HL-60 (cell line): ENCODE measurements around the gene SFMBT2.
"Not testable (repeated sequence)": the region's sequence is repeated elsewhere in the genome, so short reads cannot be mapped to it uniquely, and the experiment has no call there.

ENCODE experiments used
- DNase-seq, 2 experiments: peaks; one replicate each; pipeline ENCODE4 v3.0.0-alpha.2; 2010 to 2020; ENCODE audit warnings: low read depth in 1 of 2, low spot score in 1 of 2
- H3K27ac ChIP-seq: fragments of 250-450 bp; sonication (Bioruptor Pico); replicated peaks from 2 replicates; pipeline ENCODE4 v1.5.1; 2020; ENCODE audit warnings: mild to moderate bottlenecking, moderate library complexity
- H3K27me3 ChIP-seq: fragments of 250-450 bp; sonication (Bioruptor Pico); 2 replicates; pipeline ENCODE4 v1.5.1; 2021; ENCODE audit warnings: mild to moderate bottlenecking, moderate library complexity; ENCODE audit not compliant: insufficient read depth, poor library complexity, severe bottlenecking
- H3K4me3 ChIP-seq: replicated peaks from 2 replicates; pipeline ENCODE4 v1.5.1; 2011; ENCODE audit warnings: mild to moderate bottlenecking, control low read depth, low read length; ENCODE audit not compliant: insufficient read depth
- CTCF ChIP-seq: IDR thresholded peaks from one replicate; pipeline ENCODE4 v1.5.1; 2011; ENCODE audit warnings: low read length, control low read depth, inconsistent platforms; ENCODE audit not compliant: insufficient read depth
- GABPA ChIP-seq: IDR thresholded peaks from 2 replicates; pipeline ENCODE4 v1.6.1; 2012; ENCODE audit warnings: low read depth
- POLR2AphosphoS5 ChIP-seq: IDR thresholded peaks from 2 replicates; pipeline ENCODE4 v1.6.1; 2012; ENCODE audit warnings: low read depth
- REST ChIP-seq: IDR thresholded peaks from 2 replicates; pipeline ENCODE4 v1.6.1; 2012; ENCODE audit warnings: low read depth; ENCODE audit not compliant: insufficient replicate concordance
- SPI1 ChIP-seq: IDR thresholded peaks from 2 replicates; pipeline ENCODE4 v1.6.1; 2012; ENCODE audit warnings: low read depth, mild to moderate bottlenecking, borderline replicate concordance

The SFMBT2 gene

GRCh38 chr10:7400068-7400715, 10.6 kb downstream of the SFMBT2 start:
- H3K27ac ChIP-seq = no peak overlapping the region
- H3K4me3 ChIP-seq = no peak overlapping the region
- no peaks in the 10 kb centered on the region for H3K27me3 ChIP-seq
- no peak for TF ChIP-seq CTCF
- no peak for TF ChIP-seq SPI1
- TF ChIP-seq GABPA = no peak
- TF ChIP-seq REST = no peak
- TF ChIP-seq POLR2AphosphoS5 = no peak
- no peak for DNase-seq

- Histone ChIP-seq H3K27ac (no peak overlapping the region), H3K27me3 (no peaks in the 10 kb centered on the region), H3K4me3 (no peak overlapping the region)
- no peak for TF ChIP-seq POLR2AphosphoS5
- TF ChIP-seq REST = no peak
- TF ChIP-seq SPI1 = no peak
- no peak for TF ChIP-seq CTCF
- no peak for TF ChIP-seq GABPA
- no peak for DNase-seq
Observed at GRCh38 chr10:7399533-7399932, 11.3 kb downstream of the SFMBT2 start.

- Histone ChIP-seq H3K27ac (no peak overlapping the region), H3K4me3 (no peak overlapping the region), H3K27me3 (no peaks in the 10 kb centered on the region)
- DNase-seq = no peak
- TF ChIP-seq REST (no peak), GABPA (no peak), POLR2AphosphoS5 (no peak), SPI1 (no peak), CTCF (no peak)
Observed at GRCh38 chr10:7397049-7398035, 13.5 kb downstream of the SFMBT2 start.

GRCh38 chr10:7392301-7392700, 18.5 kb downstream of the SFMBT2 start:
- not testable (repeated sequence) for H3K27me3 ChIP-seq, H3K27ac ChIP-seq, DNase-seq, H3K4me3 ChIP-seq
